Measurements from ENCODE around the gene TMEM86A.

The TMEM86A gene

DNA sequence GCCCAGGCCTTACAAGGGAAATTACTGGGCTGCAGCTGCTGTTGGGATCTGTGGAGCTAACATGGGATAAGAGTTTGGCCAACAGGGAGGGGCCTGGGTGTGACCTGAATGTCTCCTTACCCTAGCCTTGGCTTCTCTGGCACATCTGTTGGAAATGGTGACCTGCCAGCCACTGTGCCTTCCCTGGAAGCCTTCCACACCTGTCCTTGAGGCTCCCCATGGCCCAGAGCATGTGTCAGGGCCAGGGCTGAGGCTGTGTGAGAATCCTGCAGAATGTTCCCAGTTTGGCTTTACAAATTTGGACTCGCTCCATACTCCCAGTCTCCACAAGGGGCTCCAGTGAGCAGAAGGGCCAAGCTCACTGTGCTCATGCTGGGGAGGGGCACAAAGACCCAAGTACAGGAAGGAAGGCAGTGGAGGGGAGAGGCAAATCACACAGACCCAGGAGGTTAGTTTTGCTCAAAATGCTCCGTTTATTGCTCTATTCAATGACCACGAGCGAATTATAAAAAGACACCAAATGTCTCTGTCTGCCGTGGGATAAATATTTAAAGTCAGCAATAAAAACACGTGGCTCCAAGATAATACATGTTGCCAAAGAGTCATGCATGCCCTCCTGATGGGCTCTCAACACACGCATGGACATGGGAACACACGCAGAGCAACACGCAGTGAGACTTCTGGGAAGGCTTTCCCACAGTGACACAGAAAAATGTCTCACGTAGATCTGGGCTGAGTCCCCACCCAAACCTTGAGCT lies 29.1 kb downstream of the TMEM86A start:
- no peak for DNase-seq

DNA sequence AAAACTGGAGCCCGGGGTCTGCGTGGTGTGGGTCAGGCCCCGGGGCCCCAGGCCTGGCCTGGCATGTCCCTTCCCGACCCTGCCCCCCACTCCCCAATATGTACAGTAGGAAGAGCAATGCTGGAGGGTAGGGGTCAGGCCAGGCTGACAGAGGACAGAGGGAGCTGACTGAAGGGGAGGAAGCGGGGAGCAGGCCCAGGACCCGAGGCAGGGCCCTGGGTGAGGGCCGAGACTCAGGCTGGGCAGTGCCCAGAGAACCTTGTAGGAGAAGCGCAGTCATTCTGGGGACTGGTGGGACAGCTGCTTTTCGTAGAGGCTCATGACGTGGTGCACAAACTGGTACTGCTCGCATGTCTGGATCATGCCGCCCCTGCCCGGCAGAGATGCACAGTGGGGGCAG lies 30.1 kb downstream of the TMEM86A start:
- DNase-seq: no peak

DNA sequence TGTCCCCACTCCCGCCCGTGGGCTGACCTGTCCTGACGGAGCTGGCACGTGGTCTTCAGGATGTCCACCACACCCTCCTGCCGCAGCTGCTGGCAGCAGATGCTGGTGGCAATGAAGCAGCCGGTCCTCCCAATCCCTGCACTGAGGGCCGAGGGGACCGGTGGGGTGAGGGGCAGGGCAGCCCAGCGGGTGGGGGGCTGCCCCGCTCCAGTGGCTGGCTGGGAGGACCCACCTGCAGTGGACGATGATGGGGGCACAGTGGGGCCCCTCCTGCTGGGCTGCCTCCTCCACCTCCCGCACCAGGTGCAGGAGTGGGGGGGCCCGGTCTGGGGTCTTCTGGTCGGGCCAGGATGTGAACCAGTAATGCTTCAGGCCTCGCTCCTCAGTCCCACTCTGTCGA lies 30.8 kb downstream of the TMEM86A start:
- DNase-seq: no peak

DNA sequence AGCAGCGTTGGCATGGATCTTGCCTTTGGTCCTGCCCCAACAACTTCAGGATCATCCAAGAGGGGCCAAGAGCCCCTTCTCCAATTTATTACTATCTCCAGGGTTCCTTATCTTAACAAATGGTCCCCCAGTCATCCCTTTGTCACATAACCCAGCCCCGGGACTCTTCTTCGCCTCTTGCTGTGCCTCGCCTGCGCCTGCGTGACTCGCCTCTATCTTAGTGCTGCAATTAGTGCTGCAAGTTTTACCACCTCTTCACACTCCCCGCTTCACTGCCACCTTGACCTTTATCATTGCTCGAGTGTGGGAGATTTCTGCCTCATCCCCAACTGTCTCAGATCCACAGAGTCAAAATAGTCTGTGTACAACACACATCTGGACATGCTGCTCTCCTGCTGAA lies 31.4 kb downstream of the TMEM86A start:
- DNase-seq: no peak

DNA sequence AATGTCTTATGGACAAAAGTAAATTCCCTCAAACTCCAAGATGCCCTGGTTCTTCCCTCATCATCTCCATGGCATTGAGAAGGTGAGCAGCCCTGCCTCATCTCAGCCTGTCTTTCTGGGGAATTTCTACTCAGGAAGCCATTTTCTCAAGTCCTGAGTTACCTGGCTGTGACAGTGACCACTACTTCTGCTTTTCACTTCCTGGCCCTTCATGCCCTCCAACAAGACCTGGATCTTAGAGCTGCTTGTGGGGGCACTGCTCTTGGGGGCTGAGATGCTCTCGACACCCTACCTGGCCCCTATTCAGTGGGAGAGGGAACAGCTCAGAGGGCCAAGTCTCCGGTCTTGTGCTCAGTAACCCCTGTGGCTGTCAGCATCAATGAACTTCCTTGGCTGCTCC lies 32.9 kb downstream of the TMEM86A start:
- DNase-seq: no peak

DNA sequence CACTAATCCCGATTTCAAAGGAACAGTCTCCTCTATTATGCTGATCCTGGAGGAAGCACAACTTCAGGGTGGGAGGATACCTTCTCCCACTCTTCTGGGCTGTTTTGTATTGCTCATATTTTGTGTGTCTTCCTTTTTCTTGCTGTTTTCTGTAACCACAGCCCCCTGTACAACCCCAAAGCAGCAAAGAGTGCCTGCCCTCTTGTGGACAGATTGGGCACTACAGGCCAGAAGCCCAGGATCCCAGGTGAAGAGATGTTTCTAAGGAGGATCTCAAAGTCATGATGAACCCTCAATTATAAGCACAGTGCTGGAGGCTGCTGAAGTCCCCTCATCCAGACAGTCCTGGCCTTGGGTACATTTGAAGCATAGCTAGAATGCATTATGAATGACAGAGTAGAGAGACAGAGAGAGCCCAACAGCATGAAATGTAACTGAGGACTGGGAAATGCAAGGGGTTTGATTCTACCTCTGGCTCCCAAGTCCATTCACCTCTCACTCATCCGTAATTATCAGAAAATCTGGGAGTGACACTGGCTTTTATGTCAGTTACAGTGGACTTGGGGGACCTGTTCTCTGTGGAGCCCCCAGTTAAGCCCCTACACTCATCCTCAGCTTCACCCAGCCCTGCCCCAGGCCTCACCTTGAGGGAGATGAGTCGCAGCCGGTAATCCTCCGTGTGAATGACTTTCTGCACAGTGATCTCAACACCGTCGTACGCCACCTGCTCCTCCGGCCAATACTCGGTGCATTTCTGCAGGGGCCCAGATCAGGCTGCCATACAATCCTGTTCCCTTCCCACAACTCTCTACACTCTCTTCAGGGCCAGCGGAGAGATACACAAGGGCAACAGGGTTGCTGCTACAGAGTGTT lies 33.6 kb downstream of the TMEM86A start:
- no peak for DNase-seq

DNA sequence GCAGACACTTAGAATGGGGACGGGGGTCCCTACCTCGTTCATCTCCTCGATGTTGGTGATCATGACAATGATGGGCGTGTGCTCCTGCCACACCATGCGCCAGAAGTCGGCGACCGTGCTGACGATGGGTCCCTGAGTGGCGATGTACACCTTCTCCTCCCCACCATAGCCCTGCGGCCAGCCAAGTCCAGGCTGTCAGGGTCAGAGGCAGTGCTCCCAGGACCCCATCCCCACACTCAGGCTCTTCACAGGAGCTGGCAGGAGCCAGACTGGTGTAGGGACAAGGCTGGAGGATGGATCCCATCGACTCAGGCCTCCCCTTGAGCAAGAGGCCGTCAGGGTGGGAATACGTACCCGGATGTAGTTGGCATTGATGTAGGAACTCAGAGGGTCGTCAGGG lies 34.6 kb downstream of the TMEM86A start:
- no peak for DNase-seq

DNA sequence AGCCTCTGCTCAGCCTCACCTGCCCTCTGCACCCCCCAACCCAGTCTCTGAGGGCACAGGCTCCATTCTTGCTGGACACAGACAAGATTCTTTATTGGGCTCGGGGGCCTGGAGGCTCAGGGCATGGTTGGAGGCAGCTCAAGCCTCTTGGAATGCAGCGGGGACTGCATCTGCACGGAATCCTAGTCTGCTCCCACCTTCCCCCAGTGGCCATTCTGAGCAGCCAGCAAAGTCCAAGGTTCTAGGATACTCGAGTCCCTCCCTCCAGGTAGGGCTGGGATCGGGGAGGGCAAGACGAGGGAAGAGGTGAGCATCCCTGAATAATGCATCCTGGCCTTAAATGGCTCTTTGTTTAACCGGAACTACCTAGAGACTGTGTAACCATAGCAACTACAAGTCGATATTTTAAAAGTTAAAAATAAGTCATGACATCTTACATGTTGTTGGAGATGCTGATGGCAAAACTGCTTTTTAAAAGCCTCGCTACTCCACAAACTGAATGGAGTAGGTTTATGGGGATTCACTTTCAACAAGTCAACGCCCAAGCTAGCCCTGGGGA lies 38.1 kb downstream of the TMEM86A start:
- DNase-seq: no peak

DNA sequence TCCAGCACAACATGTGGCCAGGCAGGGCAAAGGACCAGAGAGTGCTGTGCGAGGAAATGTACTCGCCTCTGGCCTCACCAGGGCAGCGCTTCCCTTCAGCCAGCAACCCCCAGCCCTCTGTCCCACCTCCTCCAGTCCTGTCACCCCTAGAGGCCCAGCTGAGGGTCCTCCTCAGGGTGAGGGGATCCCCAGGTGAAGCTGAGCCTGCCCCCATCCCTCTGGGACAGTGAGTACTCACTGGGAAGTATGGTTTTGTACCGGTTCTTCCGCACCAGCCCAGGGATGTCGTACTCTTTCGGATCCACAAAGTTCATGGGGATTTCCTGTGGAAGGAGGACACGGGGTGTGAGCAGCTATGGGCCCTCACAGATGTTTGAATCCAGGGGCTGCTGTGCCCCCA lies 39.1 kb downstream of the TMEM86A start:
- no peak for DNase-seq

DNA sequence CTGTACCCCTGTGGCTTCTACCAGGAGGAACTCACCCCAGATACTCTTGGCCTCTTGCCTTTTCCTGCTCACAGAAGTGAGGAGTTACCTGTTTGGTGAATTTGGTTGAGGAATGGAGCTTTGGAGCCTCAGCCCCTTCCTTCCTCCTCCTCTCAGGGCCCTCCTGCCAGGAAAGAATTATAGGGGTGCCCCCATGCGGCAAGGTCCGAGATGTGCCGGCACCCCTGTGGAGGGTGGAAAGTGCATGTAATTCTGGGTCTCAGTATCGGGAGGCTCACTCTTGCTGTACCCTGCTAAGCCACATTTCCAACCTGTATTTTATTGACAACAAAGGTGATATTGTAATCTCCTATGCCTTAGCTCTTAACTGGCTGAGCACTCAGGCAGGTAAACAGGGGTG lies 41.1 kb downstream of the TMEM86A start:
- no peak for DNase-seq

DNA sequence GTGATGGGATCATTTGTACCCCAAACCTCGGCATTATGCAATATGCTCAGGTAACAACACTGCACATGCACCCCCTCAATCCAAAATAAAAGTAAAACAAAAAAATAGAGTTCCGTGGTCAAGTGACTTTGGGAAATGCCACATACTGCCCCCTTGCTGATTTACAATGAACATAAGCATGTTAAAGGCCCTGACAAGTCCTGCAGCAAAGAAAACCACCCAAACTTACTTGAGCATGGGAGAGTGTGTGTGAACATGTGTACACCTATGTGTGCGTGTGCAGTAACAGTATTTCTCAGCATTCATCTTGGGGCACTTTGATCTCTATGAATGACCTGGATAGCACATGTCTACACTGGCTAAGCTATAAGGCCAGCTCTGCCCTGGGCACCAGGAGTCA lies 43.2 kb downstream of the TMEM86A start:
- DNase-seq: no peak

DNA sequence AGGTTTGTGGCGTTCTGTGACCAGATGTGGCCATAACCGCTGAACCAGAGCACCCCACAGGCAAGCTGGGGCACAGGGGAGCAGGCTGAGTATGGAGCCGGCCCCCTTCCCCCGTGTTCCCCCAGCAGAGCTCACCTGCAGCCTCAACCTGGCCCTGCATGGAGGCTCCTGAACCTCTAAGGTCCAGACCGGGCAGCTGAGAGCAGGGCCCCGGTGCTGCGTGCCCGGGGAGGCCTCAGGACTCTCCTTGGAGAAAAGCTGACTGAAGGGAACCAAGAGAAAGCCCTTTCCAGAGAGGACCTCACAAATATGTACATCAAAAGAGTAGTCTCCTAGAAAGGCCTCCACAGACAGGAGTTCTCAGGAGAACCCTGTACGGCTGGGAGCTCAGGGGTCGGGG lies 44.8 kb downstream of the TMEM86A start:
- DNase-seq: no peak

DNA sequence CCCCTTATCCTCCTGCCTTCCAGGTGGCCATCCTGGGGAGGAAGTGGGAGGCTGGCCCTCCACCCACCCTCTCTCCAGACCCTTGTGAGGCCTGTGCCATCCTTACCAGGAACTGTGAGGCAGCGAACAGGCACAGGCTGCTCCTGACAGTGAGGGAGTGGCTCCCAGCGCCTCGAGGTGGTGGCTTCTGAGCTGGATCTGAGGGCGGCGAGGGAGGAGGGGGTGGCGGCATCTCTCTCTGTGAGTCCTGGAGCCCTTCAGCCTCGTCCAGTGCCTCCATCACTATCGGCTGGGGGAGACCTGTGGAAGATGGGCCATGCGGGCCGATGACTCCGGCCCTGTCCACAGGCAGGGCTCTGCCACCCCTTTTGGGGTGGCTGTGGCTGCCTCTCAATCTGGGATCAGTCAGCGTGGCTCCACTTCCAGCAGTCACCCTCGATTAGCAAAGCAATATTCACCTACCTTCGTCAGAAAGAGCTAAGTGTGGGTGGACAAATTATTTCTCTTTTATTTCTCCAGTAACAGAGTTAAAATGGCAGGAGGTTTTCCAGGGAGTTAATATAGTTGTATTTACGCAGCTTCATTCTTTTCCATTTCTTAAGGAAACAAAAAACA lies 45.4 kb downstream of the TMEM86A start:
- DNase-seq: no peak

DNA sequence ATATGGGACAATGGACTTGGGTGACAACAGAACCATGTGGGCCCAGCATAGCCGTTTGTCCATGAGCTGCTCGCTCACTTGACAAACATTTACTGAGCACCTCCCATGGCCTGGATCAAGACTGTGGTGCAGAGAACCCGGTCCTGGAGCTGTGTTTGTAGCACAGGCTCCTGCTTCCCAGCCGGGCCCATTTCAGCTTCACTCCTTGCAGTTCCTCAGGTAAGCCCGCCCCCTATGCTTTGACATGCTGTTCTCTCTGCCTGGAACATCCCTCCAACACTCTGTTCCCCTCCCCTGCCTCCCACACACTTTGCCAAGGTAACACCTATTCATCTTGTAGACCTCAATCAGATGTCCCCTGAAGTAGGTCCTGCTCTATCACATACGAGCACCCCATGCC lies 46.7 kb downstream of the TMEM86A start:
- no peak for DNase-seq

DNA sequence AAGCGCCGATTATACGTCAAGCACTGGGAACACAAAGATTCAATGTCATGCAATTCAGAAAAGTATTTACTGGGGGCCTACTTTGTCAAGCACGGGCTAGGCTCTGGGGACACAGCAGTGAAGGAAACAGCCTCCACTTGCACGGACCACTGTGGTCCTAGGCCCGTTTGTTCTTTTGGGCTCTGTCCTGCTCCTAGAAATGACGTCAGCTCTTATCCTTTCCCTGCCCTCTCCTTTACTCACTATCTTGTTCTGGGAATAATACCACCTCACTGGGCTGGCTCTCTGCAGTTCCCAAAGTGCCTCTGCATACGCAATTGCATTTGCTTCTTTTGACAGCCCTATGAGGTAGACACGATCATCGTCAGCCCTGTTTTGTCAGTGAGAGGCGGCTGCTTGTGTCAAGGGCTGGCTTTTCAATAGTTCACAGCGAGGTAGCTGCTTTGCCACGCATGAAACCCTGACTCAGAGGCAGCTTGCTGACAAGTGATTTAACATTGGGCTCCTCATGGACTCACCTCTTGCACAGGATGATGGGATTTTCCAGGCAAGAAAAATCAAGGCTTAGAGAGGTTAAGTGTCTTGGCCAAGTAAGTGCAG lies 50.3 kb downstream of the TMEM86A start:
- DNase-seq: no peak

DNA sequence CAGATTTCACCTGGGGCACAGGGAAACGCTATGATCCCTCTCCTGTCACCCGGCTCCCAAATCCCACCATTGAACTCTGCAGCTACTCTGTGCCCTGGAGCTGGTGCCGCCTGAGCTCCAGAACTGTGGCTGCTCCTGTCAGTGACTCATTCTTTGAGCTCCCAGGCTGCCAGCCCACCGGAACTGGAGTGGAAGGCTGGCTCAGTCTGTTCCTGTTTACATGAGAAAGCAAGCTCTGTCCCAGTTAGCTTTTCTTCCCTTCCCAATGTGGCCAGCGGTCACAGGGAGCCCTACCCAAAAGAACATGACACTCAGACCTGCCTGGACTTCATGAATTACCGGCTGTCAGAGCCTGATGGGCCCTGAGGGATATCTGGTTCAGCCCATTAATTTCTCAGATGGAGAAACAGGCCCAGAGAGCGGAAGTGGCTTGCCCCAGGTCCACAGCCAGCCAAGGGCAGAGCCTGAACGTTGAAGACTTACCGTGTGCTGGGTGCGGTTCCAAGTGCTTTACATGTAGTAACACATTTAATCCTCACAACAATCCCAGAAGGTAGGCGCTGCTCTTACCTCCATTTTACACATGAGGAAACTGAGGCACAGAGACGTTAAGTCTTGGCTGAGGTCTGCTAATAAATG lies 51.2 kb downstream of the TMEM86A start:
- no peak for DNase-seq

DNA sequence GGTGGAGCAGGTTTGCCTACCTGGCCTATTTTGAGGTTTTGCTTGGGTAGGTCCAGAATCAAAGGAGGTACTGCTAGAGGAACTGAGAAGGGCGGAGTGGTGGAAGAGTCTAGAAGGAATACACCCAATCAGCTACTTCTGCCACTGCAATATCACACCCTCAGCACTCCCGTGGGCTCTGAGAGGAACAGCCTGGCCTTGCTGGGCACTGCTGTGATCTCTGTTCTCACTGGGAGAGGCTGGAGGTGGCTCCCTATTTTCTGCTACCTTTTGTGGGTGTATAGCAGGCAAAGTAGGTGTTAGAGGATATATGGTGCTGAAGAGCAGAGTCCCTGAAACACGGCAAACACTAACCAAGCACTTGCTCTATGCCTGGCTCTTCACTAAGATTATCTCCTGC lies 52.4 kb downstream of the TMEM86A start:
- DNase-seq: no peak

DNA sequence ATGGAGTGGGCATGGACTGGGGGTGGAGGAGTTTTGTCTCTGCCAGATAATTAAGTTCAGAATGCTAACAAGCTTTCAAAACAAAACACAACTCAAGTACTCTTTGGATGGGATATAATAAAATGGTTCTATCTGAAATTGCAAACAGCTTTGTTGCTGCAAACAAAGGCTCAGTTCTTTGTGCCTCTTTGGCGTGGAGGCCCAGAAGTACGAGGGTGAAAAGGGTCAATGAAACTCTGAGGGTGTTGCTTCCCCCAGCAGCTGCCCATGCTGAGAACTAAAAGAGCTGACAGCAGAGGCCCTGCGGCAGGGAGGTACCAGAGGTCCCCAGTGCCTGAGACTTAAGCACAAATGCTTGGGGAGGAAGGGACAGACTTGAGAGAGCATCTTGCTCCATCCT lies 53.9 kb downstream of the TMEM86A start:
- no peak for DNase-seq

DNA sequence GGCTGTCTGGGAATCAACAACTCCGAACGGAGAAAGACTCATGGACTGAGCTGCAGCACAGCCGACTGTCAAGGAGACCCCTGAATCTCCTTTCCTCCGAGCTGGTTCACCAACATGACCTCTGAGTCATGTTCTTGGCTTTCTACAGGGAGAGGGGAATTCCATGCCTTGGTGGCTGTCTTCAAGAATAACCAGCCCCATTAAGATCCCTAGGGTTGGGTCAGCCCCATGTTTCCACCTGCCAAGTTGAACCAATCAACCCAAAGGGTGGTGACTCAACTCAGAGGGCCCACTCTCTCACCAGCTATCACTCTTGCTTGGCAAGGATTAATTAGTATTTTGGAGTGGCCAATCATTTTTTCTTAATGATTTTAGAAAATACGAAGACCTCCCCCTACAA lies 55.7 kb downstream of the TMEM86A start:
- no peak for DNase-seq

All from activated gamma-delta T cell (primary cell).